Measurements from ENCODE around the gene GPHA2.
A peak's percentile ranks its signal among the peaks of the same experiment; 100 is the strongest.
"Not testable (repeated sequence)": the region's sequence is repeated elsewhere in the genome, so short reads cannot be mapped to it uniquely, and the experiment has no call there.

The GPHA2 gene, protein sequence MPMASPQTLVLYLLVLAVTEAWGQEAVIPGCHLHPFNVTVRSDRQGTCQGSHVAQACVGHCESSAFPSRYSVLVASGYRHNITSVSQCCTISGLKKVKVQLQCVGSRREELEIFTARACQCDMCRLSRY

DNA sequence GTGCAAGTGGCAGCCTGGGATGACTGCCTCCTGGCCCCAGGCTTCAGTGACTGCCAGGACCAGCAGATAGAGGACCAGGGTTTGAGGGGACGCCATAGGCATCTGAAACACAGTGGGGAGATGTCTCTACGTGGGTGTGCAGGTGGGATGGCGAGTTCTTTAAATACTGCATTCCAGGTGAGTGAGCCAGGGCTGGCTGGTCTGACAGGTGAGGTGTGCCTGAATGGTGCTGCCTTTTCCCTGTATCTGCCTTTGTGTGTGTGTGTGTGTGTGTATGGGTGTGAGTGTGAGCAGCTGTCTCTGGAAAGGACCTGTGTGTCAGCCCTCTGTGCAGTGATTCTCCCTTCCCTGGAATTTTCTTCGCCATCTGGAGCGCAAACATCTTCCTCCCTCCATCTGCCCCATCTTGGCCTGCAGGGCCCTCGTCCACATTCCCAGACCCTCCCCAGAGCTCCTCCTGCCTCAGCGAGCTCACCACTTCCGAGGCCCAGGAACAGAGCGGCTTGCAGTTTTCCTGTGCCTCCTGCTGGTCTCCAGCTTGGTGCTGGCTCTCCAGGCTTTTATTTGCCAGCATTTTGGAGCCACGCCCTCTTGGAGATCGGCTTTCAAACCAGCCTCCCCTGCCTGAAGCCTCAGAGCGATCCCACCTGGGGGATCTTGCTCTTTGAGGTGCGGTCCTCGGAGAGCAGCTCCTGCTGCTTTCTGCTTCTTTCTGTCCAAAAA, at the start of gene GPHA2:
Gene GPHA2, minus strand, starts transcription at position 535 of the 723 bp plus-strand sequence. Its CDS starts 433 bp downstream, at position 102.
- DNase-seq (ENCODE audit: low spot score) = peak; percentile 46

DNA sequence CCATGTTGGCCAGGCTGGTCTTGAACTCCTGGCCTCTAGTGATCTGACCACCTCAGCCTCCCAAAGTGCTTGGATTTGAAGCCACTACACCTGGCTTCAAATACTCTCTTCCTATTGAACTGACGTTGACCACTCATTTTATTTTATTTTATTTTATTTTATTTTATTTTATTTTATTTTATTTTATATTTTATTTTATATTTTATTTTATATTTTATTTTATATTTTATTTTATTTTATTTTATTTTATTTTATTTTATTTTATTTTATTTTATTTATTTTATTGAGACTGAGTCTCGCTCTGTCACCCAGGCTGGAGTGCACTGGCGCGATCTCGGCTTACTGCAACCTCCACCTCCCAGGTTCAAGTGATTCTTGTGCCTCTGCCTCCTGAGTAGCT, 47.6 kb upstream of the GPHA2 start:
- not testable (repeated sequence) for DNase-seq (ENCODE audit: low spot score)

DNA sequence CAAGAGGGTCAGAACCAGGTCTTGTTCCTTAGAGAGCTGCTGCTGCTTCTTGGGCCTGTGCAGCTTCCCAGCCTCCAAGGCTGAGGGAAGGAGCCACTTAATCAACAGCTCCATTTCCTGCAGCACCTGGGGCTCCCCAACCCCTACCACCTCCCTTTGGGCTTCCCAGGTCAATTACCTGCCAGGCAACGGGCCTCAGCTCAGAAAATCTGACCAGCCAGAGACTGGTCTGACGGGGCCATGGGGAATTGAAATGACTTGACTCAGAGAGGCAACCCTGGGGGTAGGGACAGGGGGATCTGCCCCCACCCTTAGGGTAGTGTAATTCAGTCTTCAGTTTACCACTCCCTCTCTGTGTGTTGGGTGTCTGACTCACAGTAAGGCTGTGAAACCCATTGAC, 41.0 kb upstream of the GPHA2 start:
- DNase-seq (ENCODE audit: low spot score) = no peak

DNA sequence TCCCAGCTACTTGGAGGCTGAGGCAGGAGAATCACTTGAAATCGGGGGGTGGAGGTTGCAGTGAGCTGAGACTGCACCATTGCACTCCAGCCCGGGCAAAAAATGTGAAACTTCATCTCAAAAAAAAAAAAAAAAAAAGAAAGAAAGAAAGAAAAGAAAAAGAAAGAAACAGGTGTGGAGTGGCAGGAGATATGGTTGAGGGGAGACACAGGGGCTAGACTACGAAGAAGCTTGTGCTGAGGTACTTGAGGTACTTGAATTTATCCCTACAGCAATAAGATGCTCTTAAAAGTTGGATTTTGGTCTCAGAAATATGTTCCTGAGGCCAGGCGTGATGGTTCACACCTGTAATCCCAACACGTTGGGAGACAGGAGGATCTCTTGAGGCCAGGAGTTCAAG, 38.4 kb upstream of the GPHA2 start:
- no peak for DNase-seq (ENCODE audit: low spot score)

DNA sequence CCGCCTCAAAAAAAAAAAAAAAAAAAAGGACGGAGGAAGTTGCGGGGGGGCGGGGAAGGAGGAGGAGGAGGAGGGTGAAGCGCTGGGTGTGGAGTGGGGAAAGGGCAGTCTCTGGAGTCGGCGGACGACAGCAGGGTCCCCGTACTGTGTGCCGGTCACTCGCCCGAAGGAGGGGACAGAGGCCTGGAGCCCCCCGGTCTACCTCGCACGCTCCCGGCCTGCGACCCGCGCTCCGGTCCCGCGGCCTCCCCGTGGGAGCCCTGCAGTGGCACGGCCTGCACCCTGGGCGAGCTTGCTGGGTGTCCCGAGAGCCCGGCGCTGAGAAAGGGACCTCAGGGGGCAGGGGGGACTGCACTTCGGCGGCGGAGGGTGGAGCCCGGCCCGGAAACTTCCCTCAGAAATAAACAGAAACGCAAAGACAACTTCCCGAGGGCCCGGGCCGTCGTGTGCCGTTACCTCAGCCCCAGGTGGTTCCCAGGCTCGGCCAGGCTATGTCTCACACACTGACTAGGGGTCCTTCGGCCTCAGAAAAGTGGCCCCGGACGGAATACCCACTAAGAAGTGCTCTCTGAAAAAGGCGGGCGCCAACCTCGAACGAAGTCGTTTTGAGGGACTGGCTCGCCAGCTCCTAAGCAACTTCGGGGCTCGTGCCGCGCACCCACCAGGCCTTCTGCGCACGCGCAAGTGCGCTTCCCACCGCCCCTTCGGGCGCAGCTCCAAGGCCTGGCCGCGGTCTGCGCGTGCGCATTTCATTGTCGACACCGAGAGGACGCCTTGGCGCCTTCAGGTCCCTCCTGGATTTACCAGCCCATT, 35.9 kb upstream of the GPHA2 start, which contains the start of gene MAJIN:
Gene MAJIN, minus strand, starts transcription at position 688 of the 813 bp plus-strand sequence. CDS start 12,703 bp downstream, outside the sequence.
- DNase-seq (ENCODE audit: low spot score) = peak; percentile 92

DNA sequence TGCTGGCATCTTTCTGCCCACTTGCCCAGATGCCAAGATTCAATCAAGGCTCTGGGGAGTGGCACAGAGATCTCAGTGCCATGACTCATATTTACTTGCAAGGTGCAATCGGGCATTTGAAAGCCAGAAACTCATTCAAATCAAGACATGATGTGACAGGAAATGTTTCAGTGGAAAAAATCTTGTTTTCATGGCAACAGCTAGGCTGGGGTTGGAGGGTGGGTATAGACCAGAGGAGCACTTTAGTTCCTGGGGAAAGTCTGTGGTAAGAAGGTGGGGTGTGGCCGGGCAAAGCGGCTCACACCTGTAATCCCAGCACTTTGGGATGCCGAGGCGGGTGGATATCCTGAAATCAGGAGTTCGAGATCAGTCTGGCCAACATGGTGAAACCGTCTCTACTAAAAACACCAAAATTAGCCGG, 35.0 kb upstream of the GPHA2 start:
- no peak for DNase-seq (ENCODE audit: low spot score)

DNA sequence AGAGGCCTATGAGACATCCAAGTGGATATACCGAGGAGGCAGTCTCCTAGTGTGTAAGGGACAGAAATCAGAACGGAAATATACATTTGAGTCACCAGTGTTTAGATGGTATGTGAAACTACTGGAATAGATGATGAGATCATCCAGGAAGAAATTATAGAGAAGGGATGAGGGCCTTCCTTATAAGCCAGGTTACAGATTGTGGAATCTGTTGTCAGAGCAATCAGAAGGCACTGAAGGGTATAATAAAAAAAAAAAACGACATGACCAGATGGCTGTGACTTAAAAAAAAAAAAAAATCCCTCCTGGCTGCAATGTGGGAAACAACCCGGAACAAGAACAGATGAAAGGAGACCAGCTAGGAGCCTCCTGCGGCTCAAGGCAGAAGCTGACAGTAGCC, 33.5 kb upstream of the GPHA2 start:
- peak; percentile 17 for DNase-seq (ENCODE audit: low spot score)

DNA sequence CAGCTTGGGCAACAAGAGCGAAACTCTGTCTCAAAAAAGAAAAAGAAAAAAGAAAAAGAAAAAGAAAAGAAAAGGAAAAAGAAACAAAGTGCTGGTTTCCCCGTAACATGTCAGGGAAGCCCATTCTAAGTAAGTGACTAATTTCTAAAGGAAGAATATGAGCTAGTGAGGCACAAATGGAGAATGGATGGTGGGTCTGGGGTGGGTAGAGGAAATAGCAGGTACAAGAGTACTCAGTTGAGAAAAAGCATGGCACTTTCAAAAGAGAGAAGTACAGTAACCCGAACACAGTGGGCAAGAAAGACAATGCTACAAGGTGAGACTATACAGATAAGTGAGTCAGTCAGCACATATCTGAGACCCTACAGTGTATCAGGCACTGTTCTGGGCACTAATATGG, 31.7 kb upstream of the GPHA2 start:
- DNase-seq (ENCODE audit: low spot score) = no peak

DNA sequence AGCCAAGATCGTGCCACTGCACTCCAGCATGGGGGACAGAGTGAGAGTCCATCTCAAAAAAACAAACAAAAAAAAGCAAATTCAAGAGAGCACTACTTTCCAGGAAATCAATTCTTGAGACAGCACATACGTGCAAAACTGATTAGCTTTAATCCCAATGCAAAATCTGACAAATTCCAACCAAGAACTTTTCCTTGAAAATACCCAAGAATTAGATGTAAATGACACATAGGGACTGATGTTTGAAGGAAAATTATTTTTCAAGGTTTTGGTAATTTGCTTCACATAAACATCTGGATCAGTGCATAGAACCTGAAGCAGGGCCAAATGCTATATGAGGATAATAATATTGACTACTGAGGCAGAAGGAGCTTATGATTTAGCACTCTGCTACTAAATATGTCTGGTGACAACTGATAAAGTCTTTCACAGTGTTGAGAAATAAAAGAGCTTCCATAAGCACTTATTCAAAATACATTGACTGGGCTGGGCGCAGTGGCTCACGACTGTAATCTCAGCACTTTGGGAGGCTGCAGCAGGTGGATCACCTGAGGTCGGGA, 27.5 kb upstream of the GPHA2 start:
- no peak for DNase-seq (ENCODE audit: low spot score)

DNA sequence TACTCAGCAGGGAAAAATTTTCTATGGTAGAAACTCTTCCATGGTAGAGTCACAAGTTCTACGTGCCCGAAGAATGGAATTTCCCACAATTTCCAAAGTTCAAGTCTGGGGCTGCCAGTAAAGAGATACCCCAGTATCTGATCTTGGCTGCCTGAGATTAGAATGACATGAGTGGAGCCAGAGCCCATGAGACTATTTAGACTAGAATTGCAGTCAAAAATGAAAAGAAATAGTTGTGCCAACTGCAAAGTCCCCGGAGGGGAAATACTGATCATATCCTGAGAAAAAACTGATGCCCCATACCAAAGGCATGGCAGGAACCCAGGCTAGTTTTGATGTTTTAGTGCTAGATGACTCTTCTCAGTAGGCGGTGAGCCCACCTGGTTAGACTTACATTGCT, 25.0 kb upstream of the GPHA2 start:
- DNase-seq (ENCODE audit: low spot score) = no peak

DNA sequence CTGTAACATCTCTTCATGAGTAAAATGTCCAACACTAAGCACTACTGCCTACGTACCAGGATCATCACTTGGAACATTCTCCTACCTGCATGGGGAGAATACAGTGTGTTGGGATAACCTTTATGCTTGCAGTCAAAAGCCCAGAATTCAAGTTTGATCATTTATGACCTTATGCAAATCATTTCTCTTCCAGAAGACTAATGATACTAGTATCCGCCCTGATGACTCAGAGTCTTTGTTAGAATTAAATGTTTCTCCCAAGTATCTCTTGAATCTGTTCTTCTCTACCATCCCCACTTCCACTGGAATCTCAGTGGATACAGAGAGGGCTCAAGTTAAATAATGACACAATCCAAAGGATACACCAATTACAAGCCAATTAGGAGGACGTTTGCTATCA, 23.8 kb upstream of the GPHA2 start:
- no peak for DNase-seq (ENCODE audit: low spot score)

DNA sequence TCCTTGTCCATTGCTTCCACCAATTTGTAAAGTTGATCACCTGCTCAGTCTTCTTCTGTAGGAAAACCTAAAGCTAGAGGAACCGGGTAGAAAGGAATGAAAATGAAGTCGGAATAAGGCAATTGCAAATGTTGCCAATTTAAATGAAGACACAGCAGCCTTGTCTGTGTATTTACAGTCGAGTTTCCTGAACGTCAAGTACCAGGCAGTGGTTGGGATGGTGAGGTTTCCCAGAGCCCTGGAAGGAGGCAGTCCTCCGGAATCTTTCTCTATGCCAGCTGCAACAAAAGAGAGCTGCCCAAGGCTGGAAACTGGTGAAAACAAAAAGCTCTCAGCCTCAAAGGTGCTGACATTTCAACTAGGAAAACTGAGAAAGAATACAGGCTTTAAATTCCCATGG, 18.5 kb upstream of the GPHA2 start:
- no peak for DNase-seq (ENCODE audit: low spot score)

DNA sequence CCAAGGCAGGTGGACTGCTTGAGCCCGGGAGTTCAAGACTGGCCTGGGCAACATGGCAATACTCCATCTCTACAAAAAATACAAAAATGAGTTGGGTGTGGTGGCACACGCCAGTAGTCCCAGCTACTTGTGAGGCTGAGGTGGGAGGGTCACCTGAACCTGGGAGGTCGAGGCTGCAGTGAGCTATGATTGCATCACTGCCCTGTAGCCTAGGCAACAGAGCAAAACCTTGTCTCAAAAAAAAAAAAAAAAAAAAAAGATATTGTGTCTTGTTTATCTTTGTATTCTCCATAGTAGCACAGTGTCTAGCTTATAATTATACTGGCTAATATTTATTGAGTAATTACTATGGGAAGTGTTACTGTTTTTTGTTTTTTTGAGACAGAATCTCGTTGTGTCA, 15.8 kb upstream of the GPHA2 start:
- DNase-seq (ENCODE audit: low spot score) = no peak

DNA sequence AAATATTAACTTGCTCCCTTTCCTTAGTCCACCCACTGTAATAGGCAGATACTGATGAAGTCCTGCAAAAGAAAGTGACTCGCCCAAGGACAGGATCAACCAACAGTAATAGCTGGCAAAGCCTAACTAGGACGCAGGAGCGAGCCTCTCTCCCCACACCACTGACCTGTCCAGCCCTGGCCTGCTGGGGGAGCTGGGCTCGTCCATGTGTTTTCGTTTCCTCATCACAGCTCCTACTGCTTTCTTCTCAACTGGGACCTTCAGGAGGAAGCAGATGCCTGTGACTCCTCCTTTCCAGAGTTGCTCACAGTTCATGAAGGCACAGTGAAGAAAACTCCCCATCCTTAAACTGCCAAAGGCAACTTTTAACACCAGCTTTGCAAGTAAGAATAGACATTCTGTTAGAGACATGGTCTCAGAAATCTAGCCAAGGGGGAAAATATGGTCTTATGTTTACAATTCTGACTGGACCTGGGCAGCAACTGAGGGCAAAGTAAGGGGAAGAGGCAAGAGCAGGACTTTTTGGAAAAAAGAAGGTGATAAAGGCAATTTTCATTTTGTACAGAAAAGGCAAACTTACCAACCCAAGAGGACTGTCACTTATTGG, 11.6 kb upstream of the GPHA2 start:
- DNase-seq (ENCODE audit: low spot score) = peak; percentile 10

DNA sequence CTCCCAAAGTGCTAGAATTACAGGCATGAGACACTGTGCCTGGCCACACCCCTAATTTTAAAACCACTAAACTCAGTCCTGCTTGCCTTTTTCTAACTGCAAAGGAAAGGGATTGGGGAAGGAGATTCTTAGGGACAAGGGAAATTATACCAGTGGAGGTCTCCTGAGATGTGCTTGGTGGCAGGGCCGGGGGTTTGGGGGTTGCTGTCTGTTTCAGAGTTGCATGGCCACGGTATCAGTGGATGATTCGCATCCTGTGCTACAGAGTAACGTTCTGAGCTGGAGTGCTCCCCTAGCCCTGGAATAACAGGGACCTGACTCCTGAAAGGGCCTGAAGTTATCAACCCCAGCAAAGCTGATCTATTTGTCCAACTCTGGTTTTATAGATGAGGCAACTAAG, 846 bp upstream of the GPHA2 start:
- DNase-seq (ENCODE audit: low spot score) = no peak

DNA sequence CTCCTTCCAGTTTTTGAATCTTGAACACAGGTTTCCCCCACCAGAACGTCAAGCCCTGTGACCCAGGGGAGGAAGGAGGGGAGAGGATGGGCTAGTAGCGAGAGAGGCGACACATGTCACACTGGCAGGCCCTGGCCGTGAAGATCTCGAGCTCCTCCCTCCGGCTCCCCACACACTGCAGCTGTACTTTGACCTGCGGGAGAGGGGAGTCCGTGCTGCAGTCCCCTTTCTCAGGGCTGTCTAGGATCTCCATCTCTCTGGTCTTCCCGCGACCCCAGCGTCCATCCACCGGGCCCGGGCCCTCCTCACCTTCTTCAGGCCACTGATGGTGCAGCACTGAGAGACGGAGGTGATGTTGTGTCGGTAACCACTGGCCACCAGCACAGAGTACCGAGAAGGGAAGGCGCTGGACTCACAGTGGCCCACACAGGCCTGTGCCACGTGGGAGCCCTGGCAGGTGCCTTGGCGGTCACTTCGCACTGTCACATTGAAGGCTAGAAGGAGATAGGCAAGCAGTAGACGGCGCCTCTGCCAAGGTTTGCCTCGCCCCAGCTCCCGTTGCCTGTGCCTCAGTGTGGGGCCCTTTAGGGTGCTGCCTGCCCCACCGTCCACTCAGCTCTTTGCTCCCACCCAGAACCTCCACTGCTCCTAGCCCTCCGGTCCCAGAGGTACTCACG, 873 bp downstream of the GPHA2 start:
- no peak for DNase-seq (ENCODE audit: low spot score)

DNA sequence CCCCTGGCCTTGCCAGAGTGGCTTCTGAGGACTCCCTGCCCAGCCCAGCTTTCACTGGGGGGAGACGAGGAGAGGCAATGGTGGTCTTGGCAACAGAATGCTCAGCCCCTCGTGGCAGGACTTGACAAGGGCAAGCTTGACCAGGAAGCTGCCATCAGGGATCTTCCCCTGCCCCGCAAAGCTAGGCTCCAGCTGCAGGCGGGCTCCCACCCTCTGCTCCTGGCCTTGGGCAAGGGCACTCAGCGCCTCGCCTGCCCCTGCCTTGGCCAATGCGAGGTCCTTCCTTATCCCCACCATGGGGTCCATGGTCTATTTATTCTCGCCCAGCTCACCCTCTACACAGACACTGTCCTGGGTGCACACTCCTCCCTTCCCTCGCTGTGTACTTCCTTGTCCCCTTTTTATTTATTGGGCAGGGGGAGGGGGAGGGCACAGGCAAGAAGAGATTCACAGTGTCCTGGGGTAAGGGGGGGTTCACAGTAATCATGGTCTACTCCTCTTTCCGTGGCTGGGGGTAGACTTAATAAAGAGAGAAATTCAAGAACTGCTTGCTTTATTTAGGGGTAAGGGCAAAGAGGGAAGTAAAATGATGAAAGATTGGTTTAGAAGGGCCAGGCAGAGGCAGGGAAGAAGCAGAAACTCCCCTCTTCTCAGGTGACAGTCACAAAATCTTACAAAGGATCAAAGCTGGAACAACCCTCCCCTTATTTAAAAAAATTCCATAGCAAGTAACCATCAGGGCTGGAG, 1.6 kb downstream of the GPHA2 start:
- no peak for DNase-seq (ENCODE audit: low spot score)

DNA sequence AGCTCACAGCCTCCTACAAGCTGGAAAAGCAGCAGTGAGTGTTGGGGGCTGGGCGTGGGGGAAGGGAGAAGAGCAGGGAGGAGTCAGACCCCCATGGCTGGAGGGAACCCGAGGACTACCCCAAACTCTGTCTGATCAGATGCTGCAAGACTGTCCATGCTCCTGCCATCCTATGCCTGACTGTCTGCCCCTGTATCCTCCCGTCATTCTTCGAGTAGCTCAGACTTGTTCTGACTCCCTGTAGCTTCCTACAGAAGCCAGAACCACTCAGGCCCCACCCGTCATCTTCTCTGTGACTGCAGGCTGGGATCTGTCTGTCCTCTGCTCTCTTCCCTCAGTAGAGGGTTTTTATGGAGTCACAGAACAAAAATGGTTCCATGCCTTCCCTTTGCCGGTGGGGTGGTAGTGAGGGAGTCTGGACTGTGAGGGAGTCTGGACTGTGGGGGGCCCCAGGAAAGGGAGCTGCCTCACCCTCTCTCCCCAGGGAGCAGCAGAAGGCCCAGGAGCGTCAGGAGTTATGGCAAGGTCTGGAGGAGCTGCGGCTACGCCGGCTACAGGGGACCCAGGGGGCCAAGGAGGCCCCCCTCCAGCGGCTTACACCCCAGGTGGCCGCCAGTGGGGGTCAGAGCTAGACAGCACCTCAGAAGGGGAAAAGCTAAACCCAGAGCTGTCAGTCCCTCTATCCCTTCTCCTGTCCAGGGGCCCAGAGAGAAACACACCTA, 2.3 kb downstream of the GPHA2 start:
- no peak for DNase-seq (ENCODE audit: low spot score)

DNA sequence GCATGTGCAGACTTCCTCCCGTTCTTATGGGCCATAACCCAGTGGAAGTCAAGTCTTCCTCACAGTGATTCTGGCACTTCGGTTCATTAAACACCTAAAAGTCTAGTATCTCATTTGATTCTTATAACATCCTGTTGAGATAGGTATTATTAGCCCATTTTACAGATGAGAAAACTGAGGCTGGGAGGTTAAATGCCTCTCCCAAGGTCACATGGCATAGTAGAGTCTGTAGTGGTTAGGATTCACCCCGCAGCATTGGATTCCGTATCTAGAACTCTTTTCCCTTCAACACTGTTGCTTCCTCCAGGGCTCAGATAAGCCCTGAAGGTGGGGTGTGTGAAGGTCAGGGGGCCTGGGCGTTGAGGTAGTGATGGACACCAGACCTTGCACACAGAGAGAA, 3.4 kb downstream of the GPHA2 start:
- DNase-seq (ENCODE audit: low spot score) = no peak

DNA sequence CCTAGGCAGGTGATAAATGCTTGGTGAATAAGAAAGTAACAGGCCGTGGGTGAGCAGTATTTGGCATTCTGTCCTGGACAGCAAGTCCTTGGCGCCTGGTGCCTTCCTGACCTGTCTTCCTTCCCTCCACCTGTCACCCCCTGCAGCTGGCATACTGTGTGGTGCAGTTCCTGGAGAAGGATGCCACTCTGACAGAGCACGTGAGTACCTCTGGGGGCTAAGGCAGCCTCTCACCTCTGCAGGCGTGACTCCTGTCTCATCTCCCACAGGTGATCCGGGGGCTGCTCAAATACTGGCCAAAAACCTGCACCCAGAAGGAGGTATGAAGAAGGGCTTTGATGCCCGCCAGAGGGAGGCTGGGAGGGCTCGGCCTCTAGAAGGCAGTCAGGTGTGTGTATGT, 4.4 kb downstream of the GPHA2 start:
- DNase-seq (ENCODE audit: low spot score) = no peak

Data from AG08395 (cell line).